Activated CD4-positive, alpha-beta T cell treated with anti-CD3 and anti-CD28 coated beads, Interleukin-2, amount 10 ng/mL, durations not matched to agents 24 days and 14 days (primary cell): ENCODE results near the gene TUBGCP5. TPM values are rescaled to one million over a fixed set of nuclear protein-coding genes. Genes with fewer than 3 reads are reported as not detected.

Experiments used
- total RNA-seq: library from RNA; stranded (reverse); gene quantifications from 2 replicates; pipeline ENCODE4 v1.2.3, GENCODE V29; 2022

TUBGCP5 gene
- total RNA-seq, 1 donor from 2014 or later, result 26.3 TPM

Other genes starting within 250 kb of the TUBGCP5 start
- gene NIPA2, start 200.9 kb downstream of the TUBGCP5 start, total RNA-seq, result 74.3 and 79.3 TPM in 2 replicates
- gene CYFIP1, start 59.2 kb downstream of the TUBGCP5 start, total RNA-seq, result 56.7 and 60.8 TPM in 2 replicates
- gene GOLGA6L1, start 97.3 kb upstream of the TUBGCP5 start, total RNA-seq, result not detected in 2 replicates